Retinal pigment epithelial cell (primary cell): ENCODE data around the gene AFDN.

Experiments used
- DNase-seq: peaks from one replicate; pipeline ENCODE4 v3.0.0-alpha.2; 2010; ENCODE audit warnings: low read depth
- H3K4me3 ChIP-seq: 2 replicates; pipeline ENCODE4 v1.5.1; 2011; ENCODE audit warnings: mild to moderate bottlenecking, low read length, control low read depth, moderate library complexity
- CTCF ChIP-seq: conservative IDR thresholded peaks from 2 replicates; pipeline ENCODE4 v1.5.1; 2011; ENCODE audit warnings: low read depth, low read length, control low read depth, inconsistent platforms

AFDN gene

GRCh38 chr6:167937948-167938911 lies 111.5 kb downstream of the AFDN start:
- no peak overlapping the region for H3K4me3 ChIP-seq
- TF ChIP-seq CTCF, result no peak
- no peak for DNase-seq

- no peak overlapping the region for H3K4me3 ChIP-seq
- no peak for DNase-seq
- no peak for TF ChIP-seq CTCF
Observed at GRCh38 chr6:167941822-167942221, 115.1 kb downstream of the AFDN start.

GRCh38 chr6:167944130-167944529 lies 117.4 kb downstream of the AFDN start:
- no peak for DNase-seq
- no peak overlapping the region for H3K4me3 ChIP-seq
- no peak for TF ChIP-seq CTCF

GRCh38 chr6:167946007-167946406 lies 119.3 kb downstream of the AFDN start:
- H3K4me3 ChIP-seq, result no peak overlapping the region
- TF ChIP-seq CTCF, result no peak
- no peak for DNase-seq

- no peak for DNase-seq
- no peak overlapping the region for H3K4me3 ChIP-seq
- TF ChIP-seq CTCF, result no peak
Observed at GRCh38 chr6:167946604-167947003, 119.9 kb downstream of the AFDN start.

- no peak for TF ChIP-seq CTCF
- no peak for DNase-seq
- H3K4me3 ChIP-seq, result no peak overlapping the region
Observed at GRCh38 chr6:167947716-167948115, 121.0 kb downstream of the AFDN start.

GRCh38 chr6:167948716-167949115 lies 122.0 kb downstream of the AFDN start:
- no peak overlapping the region for H3K4me3 ChIP-seq
- TF ChIP-seq CTCF, result no peak
- DNase-seq, result no peak
